ENCODE data around the gene EVA1A. TPM values are rescaled to one million over a fixed set of nuclear protein-coding genes. Genes with fewer than 3 reads are reported as not detected.

The EVA1A gene
- polyA plus RNA-seq, 3 donors, result 12.3 to 16.6 (median 15.6) TPM

DNA sequence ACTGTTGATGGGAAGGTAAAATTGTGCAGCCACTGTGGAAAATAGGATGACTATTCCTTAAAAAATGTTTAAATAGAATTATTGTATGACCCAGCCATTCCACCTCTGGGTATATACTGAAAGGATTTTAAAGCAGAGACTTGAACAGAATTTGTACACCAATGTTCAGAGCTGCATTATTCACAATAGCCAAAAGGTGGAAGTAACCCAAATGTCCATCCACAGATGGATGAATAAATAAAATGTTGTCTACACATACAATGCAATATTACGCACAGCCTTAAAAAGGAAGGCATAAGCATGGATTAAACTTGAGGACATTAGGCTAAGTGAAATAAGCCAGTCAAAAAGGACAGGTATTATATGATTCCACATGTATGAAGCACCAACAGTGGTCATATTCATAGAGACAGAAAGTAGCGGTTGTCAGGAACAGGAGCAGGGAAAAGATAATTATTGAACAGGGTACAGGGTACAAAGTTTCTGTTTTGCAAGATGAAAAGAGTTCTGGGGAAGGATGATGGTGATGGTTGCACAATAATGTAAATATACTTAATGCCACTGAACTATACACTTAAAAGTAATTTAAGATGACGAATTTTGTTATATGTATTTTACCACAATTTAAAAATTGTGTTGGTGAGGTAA lies 39.4 kb downstream of the EVA1A start:
- no peak for DNase-seq (ENCODE audit: low read depth in 3 of 3, low spot score in 2 of 3)

DNA sequence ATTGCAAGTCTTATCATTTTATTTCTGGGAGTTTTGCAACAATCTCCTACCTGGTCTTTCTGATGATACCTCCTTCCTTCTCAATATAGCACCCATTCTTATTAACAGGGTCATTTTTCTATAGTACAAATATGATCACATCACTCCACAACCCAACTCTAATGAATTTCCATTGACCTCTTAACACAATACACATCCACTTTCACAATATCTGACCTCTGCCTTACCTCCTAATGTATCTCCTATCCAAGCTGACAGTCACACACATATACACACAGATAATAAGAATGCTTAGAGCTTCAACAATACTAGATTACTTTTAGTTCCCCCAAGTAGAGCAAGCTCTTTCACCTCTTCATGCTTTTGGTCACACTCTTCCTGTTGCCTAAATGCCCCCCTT lies 40.9 kb downstream of the EVA1A start:
- DNase-seq (ENCODE audit: low read depth in 3 of 3, low spot score in 2 of 3), result no peak

DNA sequence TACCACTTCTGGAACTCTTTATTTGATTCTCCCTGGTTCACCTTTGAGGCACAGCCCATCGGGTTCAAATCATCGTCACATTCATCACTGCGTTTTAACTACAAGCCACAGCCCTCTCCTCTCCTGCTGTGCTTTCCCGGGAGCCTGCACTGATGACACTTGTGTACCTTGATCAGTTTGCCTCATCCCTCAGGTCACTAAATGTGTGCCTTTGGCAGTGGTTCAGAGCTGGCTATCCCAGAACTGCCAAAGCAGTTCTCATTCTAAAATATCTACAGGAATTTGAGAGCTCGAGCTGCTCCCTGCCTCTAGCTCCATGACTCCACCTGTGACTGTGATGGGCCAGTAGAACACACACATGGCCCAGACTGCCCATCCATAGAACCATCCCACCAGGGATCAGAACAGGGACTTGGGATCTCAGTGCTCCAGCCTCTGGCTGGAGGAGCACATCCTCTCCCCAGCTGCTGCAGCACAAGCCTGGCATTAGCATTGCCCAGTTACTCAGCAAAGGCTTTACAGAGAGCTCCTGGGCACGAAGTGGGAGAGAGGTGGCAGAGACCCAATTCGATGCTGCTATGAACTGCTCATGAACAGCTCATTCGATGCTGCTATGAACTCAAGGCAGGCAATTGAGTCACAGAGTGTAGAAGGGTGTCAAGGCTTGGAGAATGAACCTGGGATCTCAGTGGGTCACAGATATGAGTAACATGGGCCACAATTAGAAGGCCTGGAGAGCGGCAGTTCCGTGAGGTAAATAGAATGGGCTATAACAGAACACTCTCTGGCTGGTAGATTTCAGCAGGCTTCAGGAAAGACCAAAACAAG lies 41.9 kb downstream of the EVA1A start:
- no peak for DNase-seq (ENCODE audit: low read depth in 3 of 3, low spot score in 2 of 3)

DNA sequence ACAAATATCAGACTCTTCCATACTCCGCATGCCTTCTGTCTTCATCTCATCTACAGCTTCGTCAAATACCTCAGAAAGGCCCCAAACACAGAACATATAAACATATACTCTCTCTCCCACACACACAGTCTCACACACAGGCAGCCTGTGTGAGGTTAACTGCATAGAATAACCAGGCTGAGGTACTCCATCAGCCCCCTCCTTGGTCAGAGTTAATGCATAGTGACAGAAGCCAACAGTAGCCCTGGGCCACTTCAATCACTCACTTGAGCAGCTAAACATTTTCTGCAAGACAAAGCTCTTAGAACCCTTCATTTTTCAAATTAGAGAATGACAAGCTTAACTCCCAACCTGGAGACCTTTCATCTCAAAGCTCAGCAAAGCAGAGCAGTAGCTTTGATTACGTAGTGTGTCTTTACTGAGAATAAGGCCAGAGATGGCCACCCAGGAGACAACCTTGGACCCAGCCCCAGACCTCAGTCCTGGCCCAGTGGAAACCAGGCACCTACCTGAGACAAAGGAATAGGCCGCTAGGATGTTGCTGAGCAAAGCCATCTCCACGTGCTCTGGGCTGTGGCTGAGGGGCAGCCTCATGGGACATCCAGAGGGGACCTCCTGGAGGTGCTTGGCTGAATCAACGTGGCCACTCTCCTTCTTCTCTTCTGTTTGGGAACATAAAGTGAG lies 43.0 kb downstream of the EVA1A start:
- DNase-seq (ENCODE audit: low read depth in 3 of 3, low spot score in 2 of 3), result no peak

DNA sequence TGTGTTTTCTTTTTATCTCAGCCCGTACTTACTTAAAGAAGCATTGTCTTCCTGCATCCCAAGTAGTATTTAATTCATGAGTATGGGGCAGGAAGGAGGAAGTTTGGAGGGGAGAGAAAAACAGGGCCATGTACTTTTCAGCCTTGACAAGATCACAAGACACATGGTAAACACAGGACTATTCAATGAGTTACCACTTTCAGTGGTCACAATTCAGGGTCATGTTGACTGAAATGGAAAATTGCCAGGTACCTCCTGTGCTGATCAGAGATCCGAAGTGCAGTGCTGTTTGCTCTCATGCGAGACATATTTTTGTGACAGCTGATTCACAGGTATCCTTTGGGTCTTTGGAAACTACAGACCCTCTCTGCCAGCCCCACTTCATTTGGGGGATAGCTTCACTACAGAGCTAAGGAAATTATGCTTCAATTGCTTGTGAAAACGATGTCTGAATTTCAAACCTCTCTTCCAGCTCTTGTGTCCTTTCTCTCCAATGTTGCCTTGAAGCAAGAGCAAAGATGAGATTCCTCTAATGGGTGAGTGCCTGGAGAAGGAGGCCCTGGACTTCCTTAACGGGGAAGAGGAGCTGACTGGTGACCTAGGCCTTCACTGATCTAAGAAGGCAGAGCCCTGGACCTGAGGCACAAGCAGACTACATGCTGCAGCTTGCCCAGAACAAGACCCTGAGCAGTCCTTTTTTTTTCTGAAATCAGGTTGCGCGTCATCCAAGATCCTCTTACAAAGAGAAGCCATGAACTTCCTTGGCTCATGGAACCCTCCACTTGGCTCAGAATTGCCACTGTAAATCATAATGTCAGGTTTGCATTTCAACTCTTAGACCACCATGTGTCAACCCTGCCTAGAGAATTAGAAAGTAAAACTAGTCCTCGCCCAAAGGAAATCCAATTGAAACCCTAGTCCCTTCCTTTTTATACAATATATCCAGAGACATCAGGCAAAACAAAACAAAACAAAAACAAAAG lies 44.1 kb downstream of the EVA1A start:
- DNase-seq (ENCODE audit: low read depth in 3 of 3, low spot score in 2 of 3), result no peak

DNA sequence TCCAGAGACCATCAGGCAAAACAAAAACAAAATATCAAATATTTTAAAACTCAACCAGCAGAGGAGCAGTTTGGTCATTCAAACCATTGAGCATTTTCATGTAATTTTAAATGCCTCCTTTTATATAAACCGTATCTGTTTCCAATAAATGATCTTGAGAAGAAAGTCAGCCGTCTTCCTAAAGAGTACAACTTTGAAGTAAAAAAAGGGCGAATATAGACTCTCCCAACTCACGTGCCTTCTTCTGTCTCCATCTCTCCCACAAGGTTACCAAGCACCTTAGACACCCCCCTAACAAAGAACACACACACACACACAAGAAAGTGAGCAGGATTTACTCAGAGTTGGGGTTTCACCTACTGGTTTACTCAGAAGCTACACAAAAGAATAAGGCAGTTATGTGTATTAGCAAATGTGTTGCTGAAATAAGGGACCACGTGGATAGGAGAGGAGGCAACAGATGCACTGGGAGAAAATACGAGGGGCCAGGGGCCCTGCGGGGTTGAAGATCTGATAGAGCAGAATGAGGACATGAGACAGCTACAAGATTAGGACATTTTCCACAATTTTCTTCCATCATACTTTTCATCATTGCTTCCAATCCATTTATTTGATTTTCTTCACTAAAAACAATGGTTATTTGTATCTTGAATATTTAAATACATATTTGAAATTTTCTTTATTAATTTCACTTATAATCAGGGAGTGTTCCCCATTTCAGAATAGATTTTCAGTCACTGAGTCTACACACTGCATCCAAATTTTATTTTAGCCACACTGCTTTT lies 45.0 kb downstream of the EVA1A start:
- DNase-seq (ENCODE audit: low read depth in 3 of 3, low spot score in 2 of 3), result no peak

DNA sequence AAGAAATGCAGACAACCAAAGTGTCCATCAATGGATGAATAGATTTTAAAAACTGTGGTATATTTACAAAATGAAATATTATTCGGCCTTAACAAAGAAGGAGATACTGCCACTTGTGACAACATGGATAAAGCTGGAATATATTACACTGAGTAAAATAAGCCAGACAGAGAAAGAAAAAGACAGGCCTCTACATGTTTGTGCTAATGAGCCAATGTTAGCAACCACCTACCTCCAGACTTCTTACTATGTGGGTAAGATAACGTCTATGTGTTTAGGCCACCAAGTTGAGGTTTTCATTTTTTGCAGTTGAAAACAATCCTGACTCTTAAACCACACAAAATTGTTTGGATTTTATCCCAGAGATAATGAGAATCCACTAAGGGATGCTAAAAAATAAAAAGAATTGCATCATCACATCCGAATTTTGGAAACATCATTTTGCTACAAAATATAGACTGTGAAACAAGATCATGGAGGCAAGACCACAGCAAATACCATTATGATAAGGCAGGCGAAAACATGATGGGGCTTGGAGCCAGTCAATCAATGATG lies 47.0 kb downstream of the EVA1A start:
- no peak for DNase-seq (ENCODE audit: low read depth in 3 of 3, low spot score in 2 of 3)

DNA sequence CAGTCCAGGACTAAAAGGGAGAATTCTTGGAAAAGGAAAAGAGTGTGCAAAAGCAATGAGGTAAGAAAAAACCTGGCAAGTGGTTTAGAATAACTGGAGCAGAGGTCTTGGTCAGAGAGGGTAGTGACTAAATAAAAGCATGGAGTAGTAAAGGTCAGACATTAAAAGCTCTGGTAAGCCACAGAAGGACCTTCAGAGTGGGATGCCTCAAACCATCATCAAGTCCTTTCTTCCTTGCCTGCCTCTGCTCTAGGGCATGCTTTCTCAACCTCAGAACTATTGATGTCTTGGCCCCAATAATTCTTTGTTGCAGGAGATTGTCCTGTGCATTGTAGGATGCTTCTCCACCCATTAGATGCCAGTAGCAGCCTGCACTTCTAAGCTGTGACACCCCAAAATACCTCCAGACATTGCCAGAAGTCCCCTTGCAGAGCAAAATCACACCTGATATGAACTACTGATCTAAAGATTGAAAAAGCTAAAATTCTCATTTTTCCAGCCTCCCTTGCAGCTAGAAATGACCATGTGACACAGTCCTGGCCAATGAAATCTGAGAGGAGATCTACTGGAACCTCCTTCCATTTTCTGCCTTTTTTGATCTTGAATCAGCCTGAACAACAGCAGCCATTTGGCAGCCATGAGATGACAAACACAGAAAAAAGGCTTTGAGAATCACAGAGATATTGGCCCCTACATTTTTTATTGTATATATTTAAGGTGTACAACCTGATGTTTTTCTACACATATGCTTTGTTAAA lies 48.1 kb downstream of the EVA1A start:
- no peak for DNase-seq (ENCODE audit: low read depth in 3 of 3, low spot score in 2 of 3)

DNA sequence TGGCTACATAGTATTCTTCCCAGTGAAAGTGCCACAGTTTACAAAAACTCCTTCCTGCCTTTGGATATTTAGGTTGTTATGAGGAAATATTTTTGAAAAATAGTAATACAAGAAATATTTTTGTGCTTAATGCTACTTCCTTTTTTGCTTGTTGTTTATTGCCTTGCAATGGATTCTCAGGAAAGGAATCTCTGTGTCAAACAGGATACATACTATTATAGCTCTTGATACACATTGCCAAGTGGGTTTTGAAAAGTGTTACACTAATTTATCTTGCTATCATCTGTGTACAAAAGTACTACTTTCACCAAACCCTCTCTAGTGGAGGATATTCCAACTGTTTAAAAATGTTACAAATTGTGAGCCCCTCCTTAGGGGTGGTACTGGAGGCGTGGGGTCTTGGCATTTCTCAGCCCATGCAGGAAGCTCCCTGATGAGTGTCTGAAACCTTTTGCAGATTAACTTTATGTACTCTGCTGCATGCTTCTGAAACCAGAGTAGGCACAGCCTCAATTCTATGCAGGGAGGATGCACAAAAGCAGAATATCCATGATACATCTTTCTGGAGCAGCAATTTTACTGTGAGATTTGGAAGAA lies 54.5 kb downstream of the EVA1A start:
- no peak for DNase-seq (ENCODE audit: low read depth in 3 of 3, low spot score in 2 of 3)

DNA sequence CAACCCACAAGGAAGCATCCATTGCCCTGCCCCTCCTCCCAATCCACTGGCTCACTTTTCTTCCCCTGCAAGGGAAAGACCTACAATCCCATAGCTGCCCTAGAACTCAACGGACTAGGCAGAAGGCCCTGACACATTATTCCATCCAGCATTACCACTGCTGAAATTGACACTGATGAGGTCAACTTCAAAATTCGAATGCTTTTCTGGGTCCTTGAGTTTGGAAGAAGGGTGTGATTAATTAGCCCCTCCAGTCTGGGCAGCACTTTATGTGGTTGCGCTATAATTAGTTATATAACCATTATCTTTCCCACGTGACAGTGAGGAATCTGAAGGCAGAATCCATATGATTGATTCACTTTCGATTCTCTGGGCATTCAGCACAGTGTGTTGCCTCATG lies 55.7 kb downstream of the EVA1A start:
- no peak for DNase-seq (ENCODE audit: low read depth in 3 of 3, low spot score in 2 of 3)

DNA sequence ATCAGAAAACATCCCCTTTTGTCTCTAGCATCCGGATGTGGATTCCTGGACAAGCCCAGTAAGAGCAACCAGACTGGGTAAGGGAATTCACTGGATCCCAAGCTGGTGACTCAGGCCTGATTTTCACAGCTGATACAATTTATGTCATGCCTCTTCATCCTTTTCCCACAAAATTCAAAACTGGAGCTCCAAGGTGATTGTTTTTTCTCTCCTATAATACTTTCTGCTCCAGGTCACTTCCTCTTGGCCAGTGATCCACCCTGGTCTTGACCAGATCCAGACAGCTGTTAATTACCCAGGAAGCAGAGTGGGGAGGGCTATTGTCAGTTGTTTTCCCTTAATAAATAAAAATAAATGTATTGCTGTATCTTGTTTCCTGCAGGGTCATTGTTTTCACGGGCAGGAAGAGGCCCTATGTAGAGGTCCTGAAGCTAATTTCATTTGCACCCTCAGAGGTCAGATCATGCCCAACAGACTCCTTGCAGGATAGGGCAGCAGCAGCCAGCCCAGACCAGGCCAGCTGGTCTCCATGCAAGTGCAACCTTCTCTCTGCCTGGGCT lies 57.6 kb downstream of the EVA1A start:
- DNase-seq (ENCODE audit: low read depth in 3 of 3, low spot score in 2 of 3), result no peak

DNA sequence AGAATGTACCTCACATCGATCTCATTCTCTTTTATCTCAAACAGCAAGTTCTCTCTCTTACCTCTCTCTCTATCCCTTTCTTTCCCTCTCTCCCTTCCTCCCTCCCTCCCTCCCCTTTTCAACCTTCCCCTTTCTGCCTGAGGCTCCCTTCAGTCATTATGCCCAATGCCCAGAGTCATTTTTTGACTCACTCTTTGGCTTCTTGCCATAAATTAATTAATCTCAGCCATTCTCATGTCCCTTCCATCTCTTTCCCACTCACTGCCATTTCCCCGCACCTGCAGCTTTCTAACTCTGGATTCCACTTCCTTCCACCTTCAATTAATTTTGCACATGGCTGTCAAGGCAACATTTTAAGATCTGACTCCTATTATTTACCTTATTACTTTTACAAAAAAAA lies 60.1 kb downstream of the EVA1A start:
- no peak for DNase-seq (ENCODE audit: low read depth in 3 of 3, low spot score in 2 of 3)

DNA sequence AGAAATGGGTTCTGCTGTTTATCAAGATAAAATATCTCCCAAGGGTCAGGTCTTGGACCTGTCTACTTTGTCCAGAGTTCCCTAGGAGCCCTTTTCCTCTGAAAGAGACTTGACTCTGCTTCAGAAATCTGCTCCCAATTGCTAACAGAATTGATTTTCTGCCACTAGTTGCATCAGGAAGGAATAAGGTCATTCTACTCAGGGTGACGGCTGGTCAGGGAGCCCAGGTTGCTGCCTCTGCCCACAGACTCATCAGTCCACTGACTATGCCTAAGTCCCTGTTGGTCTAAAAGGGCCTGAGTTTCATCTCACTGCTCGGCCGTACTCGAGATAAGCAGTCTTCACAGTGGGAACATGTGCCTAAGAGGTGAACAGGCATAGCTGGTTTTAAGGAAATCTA lies 61.2 kb downstream of the EVA1A start:
- DNase-seq (ENCODE audit: low read depth in 3 of 3, low spot score in 2 of 3), result no peak

DNA sequence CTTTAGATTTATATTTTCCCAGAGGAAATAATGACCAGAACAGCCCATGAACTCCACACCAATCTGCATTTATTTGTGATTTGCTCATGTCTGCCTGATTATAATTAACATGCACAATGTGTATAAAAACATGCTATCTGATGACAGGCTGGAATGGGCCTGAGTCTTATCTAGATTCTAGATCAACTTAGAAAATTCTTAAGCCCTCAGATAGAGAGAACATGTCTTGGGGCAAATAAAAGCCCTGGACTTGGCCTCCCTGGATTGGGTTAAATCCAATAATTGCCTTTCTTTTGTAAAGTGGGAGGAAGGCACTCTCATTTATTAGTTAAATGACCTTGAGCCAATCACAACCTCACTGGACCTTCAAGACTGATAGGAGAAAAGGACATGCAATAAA lies 61.8 kb downstream of the EVA1A start:
- DNase-seq (ENCODE audit: low read depth in 3 of 3, low spot score in 2 of 3), result no peak

DNA sequence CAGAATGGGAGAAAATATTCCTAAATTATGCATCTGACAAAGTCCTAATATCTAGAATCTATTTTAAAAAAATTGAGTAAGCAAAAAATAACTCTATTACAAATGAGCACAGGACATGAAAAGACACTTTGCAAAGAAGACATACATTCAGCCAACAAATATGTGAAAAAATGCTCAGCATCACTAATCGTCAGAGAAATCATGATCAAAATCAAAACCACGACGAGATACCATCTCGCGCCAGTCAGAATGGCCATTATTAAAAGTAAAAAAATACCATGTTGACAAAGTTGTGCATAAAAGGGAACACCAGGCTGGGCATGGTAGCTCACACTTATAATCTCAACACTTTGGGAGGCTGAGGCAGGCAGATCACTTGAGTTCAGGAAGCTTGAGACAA lies 63.5 kb downstream of the EVA1A start:
- DNase-seq (ENCODE audit: low read depth in 3 of 3, low spot score in 2 of 3), result no peak

DNA sequence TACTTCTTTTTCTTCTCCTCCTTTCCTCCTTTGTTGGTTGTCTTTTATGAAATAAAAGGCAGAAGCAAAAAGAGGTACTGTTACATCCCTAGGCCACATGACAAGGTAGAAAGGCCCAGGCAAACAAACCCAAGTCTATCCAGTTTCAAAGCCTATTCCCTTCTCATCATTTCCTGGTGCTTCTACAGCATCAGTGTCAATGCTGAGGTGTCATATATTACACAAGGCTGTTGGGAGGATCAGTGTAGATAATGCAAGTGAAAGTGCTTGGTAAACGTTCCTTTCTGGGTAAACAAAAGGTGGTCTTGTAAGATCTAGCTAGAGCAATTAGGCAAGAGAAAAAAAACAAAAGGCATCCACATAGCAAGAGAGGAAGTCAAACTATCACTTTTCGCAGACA lies 64.9 kb downstream of the EVA1A start:
- no peak for DNase-seq (ENCODE audit: low read depth in 3 of 3, low spot score in 2 of 3)

DNA sequence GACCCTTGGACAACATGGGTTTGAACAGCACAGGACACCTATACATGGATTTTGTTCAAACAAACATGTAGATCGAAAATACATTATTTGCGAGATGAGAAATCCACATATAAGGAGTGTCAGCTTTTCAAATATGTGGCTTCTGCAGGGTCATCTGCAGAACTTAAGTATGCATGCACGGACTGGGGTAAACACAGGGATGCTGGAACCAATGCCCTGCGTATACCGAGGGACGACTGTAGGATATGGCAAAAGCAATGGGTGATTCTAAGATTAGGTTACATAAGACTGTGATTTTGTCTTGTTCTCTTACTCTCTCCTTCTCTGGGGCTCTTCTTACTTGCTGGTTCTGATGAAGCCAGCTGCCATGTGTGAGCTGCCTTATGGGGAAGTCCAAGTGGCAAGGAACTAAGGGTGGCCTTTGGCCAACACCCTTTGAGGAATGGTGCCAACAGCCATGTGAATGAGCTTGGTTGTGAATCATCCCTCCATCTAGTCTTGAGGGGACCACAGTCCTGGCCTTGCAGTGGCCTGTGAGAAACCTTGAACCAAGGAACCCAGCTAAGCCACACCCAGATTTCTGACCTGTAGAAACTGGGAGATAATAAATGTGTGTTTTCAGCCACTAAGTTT lies 66.5 kb downstream of the EVA1A start:
- no peak for DNase-seq (ENCODE audit: low read depth in 3 of 3, low spot score in 2 of 3)

DNA sequence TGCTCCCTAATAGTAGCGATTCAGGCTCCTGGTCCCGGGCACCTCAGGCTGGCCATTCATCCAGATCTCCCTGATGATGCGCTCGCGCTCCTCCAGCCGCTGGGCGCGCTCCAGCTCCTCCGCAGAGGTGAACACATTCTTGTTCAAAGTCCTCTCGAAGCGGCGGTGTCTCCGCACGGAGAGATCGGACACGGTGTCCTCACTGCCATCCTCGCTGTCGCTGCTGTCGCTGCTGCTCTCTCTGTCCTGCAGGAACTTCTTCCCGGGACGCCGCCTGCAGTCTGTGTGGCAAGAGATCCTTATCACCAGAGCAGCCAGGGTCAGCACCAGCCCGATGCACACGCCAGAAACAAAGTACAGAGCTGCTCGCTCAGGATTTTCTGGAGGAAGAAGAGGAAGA lies 67.5 kb downstream of the EVA1A start:
- DNase-seq (ENCODE audit: low read depth in 3 of 3, low spot score in 2 of 3), result no peak

Measured in right renal cortex interstitium (tissue), 3 donors.